Naive B cell (primary cell): ENCODE data around the gene RAB2B. TPM values are rescaled to one million over a fixed set of nuclear protein-coding genes. Genes with fewer than 3 reads are reported as not detected.

Experiments
- ATAC-seq, 2 donors: fragments of 150-1000 bp; cut with Tn5 transposase; 2 replicates each; pipeline ENCODE4 v1.10.0; 2021; ENCODE audit warnings: low read depth in 2 of 2, mild to moderate bottlenecking in 2 of 2, moderate library complexity in 2 of 2
- DNase-seq: peaks from one replicate; pipeline ENCODE4 v3.0.0; 2022
- H3K27ac Mint-ChIP-seq, 6 donors: one replicate each; pipeline ENCODE4 v1.8.0; 2020 to 2022; ENCODE audit warnings: mild to moderate bottlenecking in 6 of 6, mixed read lengths in 6 of 6, moderate library complexity in 5 of 6, inconsistent platforms in 2 of 6
- H3K27me3 Mint-ChIP-seq, 3 donors: one replicate each; pipeline ENCODE4 v1.8.0; 2021 to 2022; ENCODE audit warnings: mixed read lengths in 3 of 3, mild to moderate bottlenecking in 1 of 3
- H3K36me3 Mint-ChIP-seq, 2 donors: one replicate each; pipeline ENCODE4 v1.8.0; 2020 to 2022; ENCODE audit warnings: mixed read lengths in 2 of 2, inconsistent platforms in 1 of 2, mild to moderate bottlenecking in 1 of 2
- H3K4me1 Mint-ChIP-seq, 3 donors: one replicate each; pipeline ENCODE4 v1.8.0; 2020 to 2022; ENCODE audit warnings: mixed read lengths in 3 of 3, inconsistent platforms in 1 of 3, mild to moderate bottlenecking in 1 of 3, moderate library complexity in 1 of 3
- H3K4me3 Mint-ChIP-seq, 8 donors: one replicate each; pipeline ENCODE4 v1.8.0; 2020 to 2022; ENCODE audit warnings: mild to moderate bottlenecking in 8 of 8, mixed read lengths in 8 of 8, moderate library complexity in 8 of 8, inconsistent platforms in 2 of 8
- H3K9me3 Mint-ChIP-seq, 7 donors: one replicate each; pipeline ENCODE4 v1.8.0; 2020 to 2022; ENCODE audit warnings: mixed read lengths in 7 of 7, mild to moderate bottlenecking in 5 of 7, inconsistent platforms in 2 of 7, moderate library complexity in 1 of 7
- polyA plus RNA-seq, 6 donors: library from polyadenylated mRNA; unstranded; fragments of 300-500 nt; fragmentation: Illumina TruSeq; gene quantifications; one replicate each; pipeline ENCODE4 v1.2.3, GENCODE V29; 2021; ENCODE audit warnings: low read depth in 6 of 6

The RAB2B gene
- polyA plus RNA-seq: 10 to 100 TPM; 11.6 to 16.9 (median 15.0) TPM

GRCh38 chr14:21476925-21477681 is at the start of gene RAB2B, which contains the start of gene TOX4:
RAB2B (minus strand) TSS chr14:21476959; CDS start chr14:21476872, 87 bp downstream.
TOX4 (plus strand) TSS chr14:21477195; CDS start chr14:21477279, 84 bp downstream.
- H3K4me3 Mint-ChIP-seq: peak within 1 kb of the TSS; percentile 93 to 100 (median 100)

GRCh38 chr14:21525962-21526671 is 49.4 kb upstream of the RAB2B start, which contains the start of gene SALL2:
SALL2 (minus strand) TSS chr14:21526346; CDS start chr14:21526127, 219 bp downstream.
- Mint-ChIP-seq H3K9me3 (peaks cover 0 to 1% (median 0%) of the 10 kb centered on the region in 7 donors), H3K36me3 (no peaks in the 10 kb centered on the region), H3K4me3 (peak within 1 kb of the TSS; percentile 75 to 95 (median 84)), H3K4me1 (peaks cover 11 to 14% (median 13%) of the 10 kb centered on the region in 3 donors), H3K27me3 (peaks cover 4 to 28% (median 18%) of the 10 kb centered on the region in 3 donors), H3K27ac (peak within 1 kb of the TSS in 3 of 6 donors; percentile 78 to 88 (median 83))
- peak; percentile 13 for DNase-seq
- ATAC-seq: peak; percentile 56 to 58

More at GRCh38 chr14:21476925-21477681, at the start of gene RAB2B, which contains the start of gene TOX4:
- H3K9me3 Mint-ChIP-seq: no peaks in the 10 kb centered on the region
- peak; percentile 93 to 94 for ATAC-seq
- H3K27me3 Mint-ChIP-seq: no peaks in the 10 kb centered on the region
- peaks cover 25 to 35% (median 32%) of the 10 kb centered on the region in 3 donors for H3K4me1 Mint-ChIP-seq
- peak within 1 kb of the TSS; percentile 98 to 100 (median 100) for H3K27ac Mint-ChIP-seq
- DNase-seq: peak; percentile 99
- H3K36me3 Mint-ChIP-seq: peaks cover 9 to 17% of the 10 kb centered on the region in 2 donors

- ATAC-seq: peak in 1 of 2 donors; percentile 6
- peak overlapping the region; percentile 68 to 95 (median 82) for H3K4me3 Mint-ChIP-seq
Measured at GRCh38 chr14:21525571-21525961, 48.8 kb upstream of the RAB2B start.

GRCh38 chr14:21524575-21525490 is 48.1 kb upstream of the RAB2B start:
- peaks cover 7 to 31% (median 18%) of the 10 kb centered on the region in 3 donors for H3K27me3 Mint-ChIP-seq
- H3K36me3 Mint-ChIP-seq: no peaks in the 10 kb centered on the region
- peak overlapping the region; percentile 68 to 95 (median 80) for H3K4me3 Mint-ChIP-seq
- H3K4me1 Mint-ChIP-seq: peaks cover 11 to 14% (median 13%) of the 10 kb centered on the region in 3 donors
- H3K9me3 Mint-ChIP-seq: peaks cover 0 to 1% (median 0%) of the 10 kb centered on the region in 7 donors
- DNase-seq (no peak), ATAC-seq (no peak)
- peak overlapping the region in 1 of 6 donors; percentile 88 for H3K27ac Mint-ChIP-seq

More at GRCh38 chr14:21525571-21525961, 48.8 kb upstream of the RAB2B start:
- no peak for DNase-seq
- peaks cover 0 to 1% (median 0%) of the 10 kb centered on the region in 7 donors for H3K9me3 Mint-ChIP-seq
- peaks cover 7 to 31% (median 18%) of the 10 kb centered on the region in 3 donors for H3K27me3 Mint-ChIP-seq
- H3K27ac Mint-ChIP-seq: peak overlapping the region in 2 of 6 donors; percentile 57 to 88
- no peaks in the 10 kb centered on the region for H3K36me3 Mint-ChIP-seq
- peaks cover 11 to 14% (median 13%) of the 10 kb centered on the region in 3 donors for H3K4me1 Mint-ChIP-seq

- peaks cover 11 to 14% (median 13%) of the 10 kb centered on the region in 3 donors for H3K4me1 Mint-ChIP-seq
- H3K27ac Mint-ChIP-seq: peak overlapping the region in 1 of 6 donors; percentile 64
- no peaks in the 10 kb centered on the region for H3K36me3 Mint-ChIP-seq
- H3K4me3 Mint-ChIP-seq: peak overlapping the region in 1 of 8 donors; percentile 33
- DNase-seq (no peak), ATAC-seq (no peak)
- peaks cover 9 to 31% (median 24%) of the 10 kb centered on the region in 3 donors for H3K27me3 Mint-ChIP-seq
- H3K9me3 Mint-ChIP-seq: peaks cover 0 to 1% (median 0%) of the 10 kb centered on the region in 7 donors
Measured at GRCh38 chr14:21523203-21523602, 46.4 kb upstream of the RAB2B start.

- peaks cover 10 to 31% (median 25%) of the 10 kb centered on the region in 3 donors for H3K27me3 Mint-ChIP-seq
- H3K9me3 Mint-ChIP-seq: peaks cover 0 to 1% (median 0%) of the 10 kb centered on the region in 7 donors
- DNase-seq (no peak), ATAC-seq (no peak)
- H3K27ac Mint-ChIP-seq: no peak overlapping the region
- H3K4me1 Mint-ChIP-seq: peaks cover 4 to 6% (median 6%) of the 10 kb centered on the region in 3 donors
- no peak overlapping the region for H3K4me3 Mint-ChIP-seq
- no peaks in the 10 kb centered on the region for H3K36me3 Mint-ChIP-seq
Measured at GRCh38 chr14:21521501-21521900, 44.7 kb upstream of the RAB2B start.

GRCh38 chr14:21520767-21521166 is 44.0 kb upstream of the RAB2B start:
- no peaks in the 10 kb centered on the region for H3K36me3 Mint-ChIP-seq
- no peak overlapping the region for H3K4me3 Mint-ChIP-seq
- no peak for DNase-seq
- peaks cover 0 to 1% (median 0%) of the 10 kb centered on the region in 7 donors for H3K9me3 Mint-ChIP-seq
- H3K27ac Mint-ChIP-seq: peak overlapping the region in 1 of 6 donors; percentile 4
- peaks cover 10 to 36% (median 33%) of the 10 kb centered on the region in 3 donors for H3K27me3 Mint-ChIP-seq
- peaks cover 3 to 6% (median 4%) of the 10 kb centered on the region in 3 donors for H3K4me1 Mint-ChIP-seq
- ATAC-seq: no peak

GRCh38 chr14:21518725-21519124 is 42.0 kb upstream of the RAB2B start:
- Mint-ChIP-seq H3K36me3 (no peaks in the 10 kb centered on the region), H3K4me3 (no peak overlapping the region), H3K9me3 (no peaks in the 10 kb centered on the region), H3K4me1 (no peaks in the 10 kb centered on the region), H3K27me3 (peaks cover 10 to 31% (median 29%) of the 10 kb centered on the region in 3 donors), H3K27ac (no peak overlapping the region)
- DNase-seq: no peak
- no peak for ATAC-seq

GRCh38 chr14:21514341-21514740 is 37.6 kb upstream of the RAB2B start:
- Mint-ChIP-seq H3K27me3 (peaks cover 7 to 16% (median 7%) of the 10 kb centered on the region in 3 donors), H3K9me3 (peaks cover 0 to 3% (median 0%) of the 10 kb centered on the region in 7 donors), H3K4me3 (peak overlapping the region in 1 of 8 donors; percentile 48), H3K27ac (no peak overlapping the region), H3K4me1 (peaks cover 15 to 25% (median 18%) of the 10 kb centered on the region in 3 donors), H3K36me3 (peaks cover 5 to 8% of the 10 kb centered on the region in 2 donors)
- DNase-seq: no peak
- ATAC-seq: no peak

GRCh38 chr14:21510735-21511657 is 34.2 kb upstream of the RAB2B start, which contains the start of gene METTL3:
METTL3 (minus strand) TSS chr14:21511340; CDS start chr14:21511223, 117 bp downstream.
- DNase-seq (peak; percentile 90), ATAC-seq (peak; percentile 99)
- peaks cover 21 to 46% (median 22%) of the 10 kb centered on the region in 3 donors for H3K4me1 Mint-ChIP-seq

GRCh38 chr14:21509432-21510143 is 32.8 kb upstream of the RAB2B start:
- ATAC-seq (no peak), DNase-seq (no peak)
- Mint-ChIP-seq H3K4me3 (peak overlapping the region; percentile 97 to 100 (median 99)), H3K9me3 (peaks cover 0 to 3% (median 0%) of the 10 kb centered on the region in 7 donors), H3K36me3 (peaks cover 5 to 8% of the 10 kb centered on the region in 2 donors), H3K27ac (peak overlapping the region in 4 of 6 donors; percentile 34 to 96 (median 76)), H3K4me1 (peaks cover 26 to 52% (median 31%) of the 10 kb centered on the region in 3 donors), H3K27me3 (no peaks in the 10 kb centered on the region)

More at GRCh38 chr14:21510735-21511657, 34.2 kb upstream of the RAB2B start, which contains the start of gene METTL3:
- H3K27ac Mint-ChIP-seq: peak within 1 kb of the TSS; percentile 95 to 99 (median 98)
- peaks cover 5 to 8% of the 10 kb centered on the region in 2 donors for H3K36me3 Mint-ChIP-seq
- H3K27me3 Mint-ChIP-seq: peaks cover 0 to 4% (median 3%) of the 10 kb centered on the region in 3 donors
- H3K9me3 Mint-ChIP-seq: peaks cover 0 to 3% (median 0%) of the 10 kb centered on the region in 7 donors
- H3K4me3 Mint-ChIP-seq: peak within 1 kb of the TSS; percentile 97 to 100 (median 99)
